ENCODE measurements around the gene UGT1A3. TPM values are rescaled to one million over a fixed set of nuclear protein-coding genes. Genes with fewer than 3 reads are reported as not detected.

UGT1A3 gene
- not detected in 2 replicates for total RNA-seq

DNA sequence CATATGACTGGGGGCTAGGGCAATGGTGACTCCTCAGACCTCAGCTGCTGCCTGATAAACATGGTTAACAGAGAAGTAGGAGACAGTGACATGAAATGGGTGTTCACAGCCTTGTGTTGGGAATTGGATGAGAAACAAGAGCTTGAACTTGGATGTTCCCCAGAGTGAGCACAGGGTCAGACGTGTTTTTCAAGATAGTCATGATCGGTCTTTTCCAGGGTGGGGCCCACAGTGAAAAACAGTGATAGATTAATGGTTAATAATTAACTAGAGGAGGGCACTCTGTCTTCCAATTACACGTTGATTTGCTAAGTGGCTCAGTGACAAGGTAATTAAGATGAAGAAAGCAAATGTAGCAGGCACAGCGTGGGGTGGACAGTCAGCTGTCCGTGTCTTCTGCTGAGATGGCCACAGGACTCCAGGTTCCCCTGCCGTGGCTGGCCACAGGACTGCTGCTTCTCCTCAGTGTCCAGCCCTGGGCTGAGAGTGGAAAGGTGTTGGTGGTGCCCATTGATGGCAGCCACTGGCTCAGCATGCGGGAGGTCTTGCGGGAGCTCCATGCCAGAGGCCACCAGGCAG is at the start of gene UGT1A3:
UGT1A3 (plus strand) TSS at position 320 of the 579 bp plus-strand sequence; CDS start at position 405, 85 bp downstream.

DNA sequence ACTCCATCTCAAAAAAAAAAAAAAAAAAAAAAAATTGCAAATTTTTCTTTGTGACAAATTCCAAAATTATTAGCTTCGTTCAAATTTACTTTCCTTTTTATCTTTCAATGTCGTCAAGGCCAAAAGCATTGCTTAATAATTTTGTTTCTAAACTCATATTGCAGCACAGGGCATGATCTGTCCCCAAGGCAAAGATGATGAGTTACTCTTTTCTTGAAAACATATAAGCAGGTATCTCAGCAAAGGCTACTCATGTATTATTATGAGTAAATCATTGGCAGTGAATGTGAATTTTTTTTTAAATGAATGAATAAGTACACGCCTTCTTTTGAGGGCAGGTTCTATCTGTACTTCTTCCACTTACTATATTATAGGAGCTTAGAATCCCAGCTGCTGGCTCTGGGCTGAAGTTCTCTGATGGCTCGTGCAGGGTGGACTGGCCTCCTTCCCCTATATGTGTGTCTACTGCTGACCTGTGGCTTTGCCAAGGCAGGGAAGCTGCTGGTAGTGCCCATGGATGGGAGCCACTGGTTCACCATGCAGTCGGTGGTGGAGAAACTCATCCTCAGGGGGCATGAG is 47.2 kb upstream of the UGT1A3 start, which contains the start of gene UGT1A7:
UGT1A7 (plus strand) TSS at position 381 of the 579 bp plus-strand sequence; CDS start at position 418, 37 bp downstream.

DNA sequence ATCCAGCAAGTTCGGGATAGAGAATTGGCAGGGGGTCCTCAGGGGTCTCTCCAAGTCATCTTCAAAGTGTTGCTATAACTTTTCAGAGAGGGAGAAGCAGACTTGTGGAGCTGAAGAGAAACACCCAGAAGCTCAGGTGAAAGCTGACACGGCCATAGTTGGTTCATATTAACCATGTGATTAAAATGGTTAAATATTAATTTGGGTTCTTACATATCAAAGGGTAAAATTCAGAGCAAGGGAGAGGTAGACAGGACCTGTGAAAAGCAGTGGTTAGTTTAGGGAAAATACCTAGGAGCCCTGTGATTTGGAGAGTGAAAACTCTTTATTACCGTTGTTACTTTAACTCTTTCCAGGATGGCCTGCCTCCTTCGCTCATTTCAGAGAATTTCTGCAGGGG is 36.2 kb upstream of the UGT1A3 start, which contains the start of gene UGT1A6:
UGT1A6 (plus strand) TSS at position 243 of the 400 bp plus-strand sequence; CDS start at position 358, 115 bp downstream.

DNA sequence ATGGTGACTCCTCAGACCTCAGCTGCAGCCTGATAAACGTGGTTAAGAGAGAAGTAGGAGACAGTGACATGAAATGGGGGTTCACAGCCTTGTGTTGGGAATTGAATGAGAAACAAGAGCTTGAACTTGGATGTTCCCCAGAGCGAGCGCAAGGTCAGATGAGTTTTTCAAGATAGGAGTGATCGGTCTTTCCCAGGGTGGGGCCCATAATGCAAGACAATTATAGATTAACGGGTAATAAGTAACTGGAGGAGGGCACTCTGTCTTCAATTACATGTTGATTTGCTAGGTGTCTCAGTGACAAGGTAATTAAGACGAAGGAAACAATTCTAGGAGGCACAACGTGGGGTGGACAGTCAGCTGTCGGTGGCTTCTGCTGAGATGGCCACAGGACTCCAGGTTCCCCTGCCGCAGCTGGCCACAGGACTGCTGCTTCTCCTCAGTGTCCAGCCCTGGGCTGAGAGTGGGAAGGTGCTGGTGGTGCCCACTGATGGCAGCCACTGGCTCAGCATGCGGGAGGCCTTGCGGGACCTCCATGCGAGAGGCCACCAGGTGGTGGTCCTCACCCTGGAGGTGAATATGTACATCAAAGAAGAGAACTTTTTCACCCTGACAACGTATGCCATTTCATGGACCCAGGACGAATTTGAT is 16.1 kb upstream of the UGT1A3 start, which contains the start of gene UGT1A5:
UGT1A5 (plus strand) TSS at position 297 of the 651 bp plus-strand sequence; CDS start at position 382, 85 bp downstream.

DNA sequence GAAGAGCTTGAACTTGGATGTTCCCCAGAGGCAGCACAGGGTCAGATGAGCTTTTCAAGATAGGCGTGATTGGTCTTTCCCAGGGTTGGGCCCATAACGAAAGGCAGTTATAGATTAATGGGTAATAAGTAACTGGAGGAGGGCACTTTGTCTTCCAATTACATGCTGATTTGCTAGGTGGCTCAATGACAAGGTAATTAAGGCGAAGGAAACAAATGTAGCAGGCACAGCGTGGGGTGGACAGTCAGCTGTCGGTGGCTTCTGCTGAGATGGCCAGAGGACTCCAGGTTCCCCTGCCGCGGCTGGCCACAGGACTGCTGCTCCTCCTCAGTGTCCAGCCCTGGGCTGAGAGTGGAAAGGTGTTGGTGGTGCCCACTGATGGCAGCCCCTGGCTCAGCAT is 10.3 kb upstream of the UGT1A3 start, which contains the start of gene UGT1A4:
UGT1A4 (plus strand) TSS at position 185 of the 400 bp plus-strand sequence; CDS start at position 270, 85 bp downstream.

DNA sequence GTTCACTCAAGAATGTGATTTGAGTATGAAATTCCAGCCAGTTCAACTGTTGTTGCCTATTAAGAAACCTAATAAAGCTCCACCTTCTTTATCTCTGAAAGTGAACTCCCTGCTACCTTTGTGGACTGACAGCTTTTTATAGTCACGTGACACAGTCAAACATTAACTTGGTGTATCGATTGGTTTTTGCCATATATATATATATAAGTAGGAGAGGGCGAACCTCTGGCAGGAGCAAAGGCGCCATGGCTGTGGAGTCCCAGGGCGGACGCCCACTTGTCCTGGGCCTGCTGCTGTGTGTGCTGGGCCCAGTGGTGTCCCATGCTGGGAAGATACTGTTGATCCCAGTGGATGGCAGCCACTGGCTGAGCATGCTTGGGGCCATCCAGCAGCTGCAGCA is 31.2 kb downstream of the UGT1A3 start, which contains the start of gene UGT1A1:
UGT1A1 (plus strand) TSS at position 228 of the 400 bp plus-strand sequence; CDS start at position 246, 18 bp downstream.

DNA sequence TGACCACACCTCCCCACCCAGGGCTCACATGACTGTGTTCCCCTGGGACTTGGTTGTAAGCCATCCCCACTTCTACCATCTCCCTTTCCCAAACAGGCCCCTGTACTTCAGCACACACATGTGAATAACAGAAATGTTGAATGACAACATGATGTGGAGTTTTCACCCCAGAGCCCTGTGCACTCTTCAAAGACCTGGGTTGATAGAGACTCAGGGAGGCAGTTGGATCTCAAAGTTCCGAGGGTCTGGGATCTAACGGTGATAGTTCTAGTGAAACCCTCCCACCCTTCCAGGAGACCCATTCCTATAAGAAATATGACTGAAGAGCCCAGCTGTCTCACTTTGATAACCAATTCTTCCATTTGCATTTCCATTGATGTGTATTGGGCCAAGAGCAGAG is 49.2 kb downstream of the UGT1A3 start, which contains the start of gene MROH2A:
MROH2A (plus strand) TSS at position 301 of the 400 bp plus-strand sequence. CDS start 1,029 bp downstream, outside the sequence.

Other genes with a start within 250 kb of the UGT1A3 start
- gene USP40, start 162.3 kb upstream of the UGT1A3 start, total RNA-seq: 29.2 and 33.7 TPM in 2 replicates
- not detected in 2 replicates for gene UGT1A8, start 111.4 kb upstream of the UGT1A3 start, total RNA-seq
- gene UGT1A10, start 92.6 kb upstream of the UGT1A3 start, total RNA-seq: not detected in 2 replicates
- not detected in 2 replicates for gene UGT1A9, start 57.1 kb upstream of the UGT1A3 start, total RNA-seq
- not detected in 2 replicates for gene UGT1A7, start 47.1 kb upstream of the UGT1A3 start, total RNA-seq
- not detected in 2 replicates for gene UGT1A6, start 36.2 kb upstream of the UGT1A3 start, total RNA-seq
- not detected in 2 replicates for gene UGT1A5, start 16.1 kb upstream of the UGT1A3 start, total RNA-seq
- gene UGT1A4, start 10.3 kb upstream of the UGT1A3 start, total RNA-seq: 0.34 TPM in 1 of 2 replicates, not detected in the other
- gene UGT1A1, start 31.2 kb downstream of the UGT1A3 start, total RNA-seq: not detected in 2 replicates
- gene MROH2A, start 49.3 kb downstream of the UGT1A3 start, total RNA-seq: not detected in 2 replicates
- 2.6 and 3.9 TPM in 2 replicates for gene HJURP, start 125.5 kb downstream of the UGT1A3 start, total RNA-seq
- not detected in 2 replicates for gene TRPM8, start 188.3 kb downstream of the UGT1A3 start, total RNA-seq

Data from cardiac ventricle fibroblast (primary cell).